HG02759 (cell line): ENCODE measurements around the gene ZFC3H1.

ENCODE experiments used
- ATAC-seq: cut with Tn5 transposase; IDR thresholded peaks from one replicate; pipeline ENCODE4 v1.9.1; 2021; ENCODE audit warnings: mild to moderate bottlenecking, moderate library complexity; ENCODE audit not compliant: unreplicated experiment

Gene ZFC3H1

GRCh38 chr12:71682466-71682865, 18.8 kb upstream of the ZFC3H1 start:
- no peak for ATAC-seq

- no peak for ATAC-seq
Observed at GRCh38 chr12:71671816-71672215, 8.2 kb upstream of the ZFC3H1 start.

GRCh38 chr12:71671311-71671710, 7.7 kb upstream of the ZFC3H1 start:
- no peak for ATAC-seq

GRCh38 chr12:71666259-71666658, 2.6 kb upstream of the ZFC3H1 start:
- ATAC-seq: no peak

- no peak for ATAC-seq
Observed at GRCh38 chr12:71665090-71665463, 1.4 kb upstream of the ZFC3H1 start.

GRCh38 chr12:71664411-71665089, 902 bp upstream of the ZFC3H1 start:
- ATAC-seq: peak; percentile 11

- ATAC-seq: peak; percentile 22
Observed at GRCh38 chr12:71662849-71663560, 643 bp downstream of the ZFC3H1 start.

GRCh38 chr12:71661977-71662530, 1.6 kb downstream of the ZFC3H1 start:
- no peak for ATAC-seq

- ATAC-seq: no peak
Observed at GRCh38 chr12:71656740-71657139, 6.9 kb downstream of the ZFC3H1 start.

GRCh38 chr12:71655907-71656306, 7.7 kb downstream of the ZFC3H1 start:
- no peak for ATAC-seq

GRCh38 chr12:71655495-71655894, 8.2 kb downstream of the ZFC3H1 start:
- no peak for ATAC-seq

- ATAC-seq: no peak
Observed at GRCh38 chr12:71654200-71654599, 9.4 kb downstream of the ZFC3H1 start.

GRCh38 chr12:71653137-71653536, 10.5 kb downstream of the ZFC3H1 start:
- no peak for ATAC-seq

- no peak for ATAC-seq
Observed at GRCh38 chr12:71652656-71653055, 11.0 kb downstream of the ZFC3H1 start.

- no peak for ATAC-seq
Observed at GRCh38 chr12:71649401-71649800, 14.2 kb downstream of the ZFC3H1 start.

GRCh38 chr12:71648537-71648936, 15.1 kb downstream of the ZFC3H1 start:
- no peak for ATAC-seq

GRCh38 chr12:71646512-71646911, 17.1 kb downstream of the ZFC3H1 start:
- no peak for ATAC-seq

GRCh38 chr12:71645268-71645667, 18.4 kb downstream of the ZFC3H1 start:
- ATAC-seq: no peak

- no peak for ATAC-seq
Observed at GRCh38 chr12:71642264-71642663, 21.4 kb downstream of the ZFC3H1 start.

- no peak for ATAC-seq
Observed at GRCh38 chr12:71641390-71641789, 22.3 kb downstream of the ZFC3H1 start.

GRCh38 chr12:71640316-71640715, 23.3 kb downstream of the ZFC3H1 start:
- no peak for ATAC-seq

GRCh38 chr12:71639341-71639760, 24.3 kb downstream of the ZFC3H1 start:
- ATAC-seq: peak; percentile 56
